ENCODE results near the gene NEU4. TPM values are rescaled to one million over a fixed set of nuclear protein-coding genes. Genes with fewer than 3 reads are reported as not detected.

Gene NEU4
- total and polyA plus RNA-seq, 2 of the 4 experiments (the other 2 are of a cell fraction), result not detected

DNA sequence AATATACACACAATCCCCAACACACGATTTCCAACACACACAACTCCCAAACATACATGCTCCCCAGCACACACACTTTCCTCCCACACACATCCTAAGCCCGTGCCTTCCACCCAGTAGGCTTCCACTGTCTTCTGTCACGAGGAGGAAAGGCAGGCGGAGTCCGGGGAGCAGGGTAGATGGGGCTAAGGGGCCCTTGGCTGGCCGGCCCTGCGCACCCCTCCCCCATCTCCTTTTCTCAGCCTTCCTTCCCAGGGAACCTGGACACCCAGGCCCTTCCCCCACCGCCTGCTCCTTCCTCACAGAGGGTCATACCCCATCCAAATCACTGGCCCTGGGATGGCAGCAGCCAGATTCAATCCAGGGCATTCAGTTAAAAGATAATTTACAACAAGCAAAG is 53.1 kb downstream of the NEU4 start:
- in situ Hi-C loops (cut with MboI; ENCODE audit: low sequenced_read_pairs), result no loop called here
- no peak overlapping the region for H3K4me2 ChIP-seq (ENCODE audit: low read depth, low read length)

More for the DNA sequence above, 53.1 kb downstream of the NEU4 start:
- no peak overlapping the region for H2BK5ac ChIP-seq (ENCODE audit: low read depth, low read length, poor library complexity, severe bottlenecking)
- H2BK15ac ChIP-seq (ENCODE audit: low read depth, low read length), result no peak overlapping the region
- no peak overlapping the region for H3K23ac ChIP-seq (ENCODE audit: low read depth, low read length)
- no peak for ATAC-seq (ENCODE audit: low read depth)
- no peak overlapping the region for H2BK20ac ChIP-seq (ENCODE audit: low read depth, low read length)
- no peaks in the 10 kb centered on the region; the same call in 1 of the 2 replicates for H3K4me1 ChIP-seq (ENCODE audit: control insufficient read depth, insufficient read depth, low read length)
- TF ChIP-seq BHLHE40 (IDR thresholded peaks at IDR 0.05; ENCODE audit: low read depth, low read length) (no peak), MXI1 (IDR thresholded peaks at IDR 0.05; ENCODE audit: borderline replicate concordance, low read depth, low read length) (no peak), RAD21 (IDR thresholded peaks at IDR 0.05; ENCODE audit: low read length) (no peak)
- no peaks in the 10 kb centered on the region for H3K36me3 ChIP-seq (ENCODE audit: control insufficient read depth, insufficient read depth, low read length)
- H3K4ac ChIP-seq (ENCODE audit: low read depth, low read length), result no peak overlapping the region
- H4K20me1 ChIP-seq (ENCODE audit: insufficient read depth, low read length), result peaks cover 5% of the 10 kb centered on the region
- dilution Hi-C loops (cut with HindIII; ENCODE audit: low sequenced_read_pairs, unreplicated experiment), result no loop called here
- H3K27ac ChIP-seq (ENCODE audit: insufficient read depth, low read length), result no peak overlapping the region
- peaks cover 17% of the 10 kb centered on the region for H3K27me3 ChIP-seq (ENCODE audit: control insufficient read depth, insufficient read depth, low read length)
- no peak overlapping the region for H4K91ac ChIP-seq (ENCODE audit: insufficient read depth, low read depth, low read length)
- intact Hi-C loops (cut with micrococcal nuclease), result no loop called here
- ChIA-PET POLR2A (ENCODE audit: unreplicated experiment) (no interaction called here), CTCF (no interaction called here)
- no peak overlapping the region for H2AK5ac ChIP-seq (ENCODE audit: low read depth, low read length)
- H3K9me1 ChIP-seq (ENCODE audit: insufficient read depth, low read length), result peaks cover 19% of the 10 kb centered on the region
- H3K18ac ChIP-seq (ENCODE audit: low read depth, low read length), result no peak overlapping the region
- H4K5ac ChIP-seq (ENCODE audit: low read depth, low read length), result no peak overlapping the region
- no peak overlapping the region for H3K14ac ChIP-seq (replicated peaks; ENCODE audit: low read depth, low read length)
- peak overlapping the region; percentile 28 for H2AK9ac ChIP-seq (replicated peaks; ENCODE audit: low read depth, low read length, poor library complexity)
- 40 to 100% methylated on average over 1 of the region's 8 CpGs for WGBS, 2 experiments (ENCODE audit: extremely low coverage in 2 of 2, insufficient read length in 1 of 2)
- no peaks in the 10 kb centered on the region for H3K79me1 ChIP-seq (ENCODE audit: low read depth in 1 of 2, low read length in 2 of 2)
- BruUV-seq (replicated peaks), result no TSS peak
- H2AFZ ChIP-seq (replicated peaks; ENCODE audit: low read length, poor library complexity), result no peak overlapping the region
- H3K9me3 ChIP-seq (ENCODE audit: control insufficient read depth, insufficient read depth, low read length), result no peaks in the 10 kb centered on the region
- no peak overlapping the region for H4K8ac ChIP-seq (ENCODE audit: low read depth in 2 of 2, low read length in 2 of 2)
- H2BK120ac ChIP-seq (ENCODE audit: low read depth, low read length), result no peak overlapping the region
- H3K56ac ChIP-seq (ENCODE audit: extremely low read depth, insufficient read depth, low read length), result no peak overlapping the region
- no peak overlapping the region for H3K9ac ChIP-seq (ENCODE audit: low read depth, low read length)
- H3K4me3 ChIP-seq (ENCODE audit: insufficient read depth, low read depth, low read length), result no peak overlapping the region
- no peak for DNase-seq
